Panc1 (cell line): ENCODE measurements around the gene GPR21. TPM values are rescaled to one million over a fixed set of nuclear protein-coding genes. Genes with fewer than 3 reads are reported as not detected.

ENCODE experiments used
- ATAC-seq: fragments of 200-7000 bp; cut with Tn5 transposase; 2 replicates; pipeline ENCODE4 v1.9.1; 2020; ENCODE audit warnings: mild to moderate bottlenecking, moderate library complexity
- BruUV-seq: library from RNA; stranded (reverse); fragments of 400-500 nt; replicated peaks from 2 replicates; lab custom pipeline; 2021; lab: Mats Ljungman, UMichigan
- CTCF ChIA-PET: fragments of 300-600 bp; sonication (Branson Sonifier 250); formaldehyde crosslinking; loops from one replicate; lab custom pipeline; 2022; ENCODE audit warnings: antibody characterized with exemption; lab: Charles Lee
- POLR2A ChIA-PET: fragments of 300-600 bp; sonication (Branson Sonifier 250); formaldehyde crosslinking; loops from one replicate; lab custom pipeline; 2022; ENCODE audit warnings: antibody characterized with exemption; lab: Charles Lee
- DNase-seq: peaks from one replicate; pipeline ENCODE4 v3.0.0-alpha.2; 2010; ENCODE audit warnings: low read depth, low spot score
- H3K27ac ChIP-seq: 2 replicates; pipeline ENCODE4 v1.5.1; 2011; ENCODE audit warnings: mild to moderate bottlenecking, low read length, inconsistent platforms
- H3K27me3 ChIP-seq: fragments of 200-500 bp; sonication (Bioruptor generic); 2 replicates; pipeline ENCODE4 v1.6.0; 2014; ENCODE audit warnings: low read length, inconsistent platforms; ENCODE audit not compliant: control insufficient read depth, insufficient read depth
- H3K36me3 ChIP-seq: fragments of 200-500 bp; sonication (Bioruptor generic); 2 replicates; pipeline ENCODE4 v1.5.1; 2014; ENCODE audit warnings: inconsistent platforms, mild to moderate bottlenecking, low read length, moderate library complexity; ENCODE audit not compliant: control insufficient read depth, insufficient read depth
- H3K4me1 ChIP-seq: 2 replicates; pipeline ENCODE4 v1.5.1; 2011; ENCODE audit warnings: inconsistent platforms, mild to moderate bottlenecking, low read length, moderate library complexity; ENCODE audit not compliant: control insufficient read depth, insufficient read depth
- H3K4me3 ChIP-seq, 2 experiments: 2 replicates each; pipeline ENCODE4 v1.5.1; 2011 to 2012; ENCODE audit warnings: low read depth in 2 of 2, low read length in 2 of 2, mild to moderate bottlenecking in 2 of 2, inconsistent platforms in 1 of 2, moderate library complexity in 1 of 2
- H3K9me3 ChIP-seq: fragments of 200-500 bp; sonication (Bioruptor generic); 2 replicates; pipeline ENCODE4 v1.5.1; 2014; ENCODE audit warnings: low read depth, mild to moderate bottlenecking, inconsistent platforms, low read length, moderate library complexity; ENCODE audit not compliant: control insufficient read depth, insufficient read depth
- CTCF ChIP-seq: fragments of 450-650 bp; IDR thresholded peaks from 2 replicates; pipeline ENCODE4 v1.5.1; 2017; ENCODE audit warnings: mild to moderate bottlenecking
- POLR2AphosphoS5 ChIP-seq: IDR thresholded peaks from 2 replicates; pipeline ENCODE4 v1.6.1; 2012; ENCODE audit warnings: mild to moderate bottlenecking, low read depth, low read length, moderate library complexity
- SIN3A ChIP-seq: IDR thresholded peaks from 2 replicates; pipeline ENCODE4 v1.6.1; 2012; ENCODE audit warnings: low read depth, mild to moderate bottlenecking, low read length, moderate library complexity, borderline replicate concordance; ENCODE audit not compliant: insufficient read depth
- TCF7L2 ChIP-seq: IDR thresholded peaks from 2 replicates; pipeline ENCODE4 v1.6.1; 2011; ENCODE audit warnings: mild to moderate bottlenecking, low read depth, low read length, inconsistent platforms
- in situ Hi-C: cut with HindIII; loops from 2 replicates; pipeline ENCODE4 v1.10.0; 2016; ENCODE audit warnings: low sequenced_read_pairs, low pct_unique_long_range_greater_than_20kb
- intact Hi-C: fragments of 100-400 bp; cut with micrococcal nuclease; formaldehyde crosslinking; loops from one replicate; pipeline ENCODE4 v1.10.0; 2022; ENCODE audit not compliant: unreplicated experiment
- total RNA-seq: library from RNA; stranded (reverse); gene quantifications from one replicate; pipeline ENCODE4 v1.2.1, GENCODE V29; 2021; ENCODE audit not compliant: unreplicated experiment
- TF ChIP-seq, protein P1 (sequence below), 2 experiments: IDR thresholded peaks; 2 replicates each; pipeline ENCODE4 v1.6.1; 2011 to 2012; ENCODE audit warnings: low read depth in 2 of 2, control low read depth in 1 of 2, low read length in 1 of 2, mild to moderate bottlenecking in 1 of 2, moderate library complexity in 1 of 2; ENCODE audit not compliant: insufficient read depth in 1 of 2

GPR21 gene
- total RNA-seq, 1 experiment from 2014 or later, result not detected

DNA sequence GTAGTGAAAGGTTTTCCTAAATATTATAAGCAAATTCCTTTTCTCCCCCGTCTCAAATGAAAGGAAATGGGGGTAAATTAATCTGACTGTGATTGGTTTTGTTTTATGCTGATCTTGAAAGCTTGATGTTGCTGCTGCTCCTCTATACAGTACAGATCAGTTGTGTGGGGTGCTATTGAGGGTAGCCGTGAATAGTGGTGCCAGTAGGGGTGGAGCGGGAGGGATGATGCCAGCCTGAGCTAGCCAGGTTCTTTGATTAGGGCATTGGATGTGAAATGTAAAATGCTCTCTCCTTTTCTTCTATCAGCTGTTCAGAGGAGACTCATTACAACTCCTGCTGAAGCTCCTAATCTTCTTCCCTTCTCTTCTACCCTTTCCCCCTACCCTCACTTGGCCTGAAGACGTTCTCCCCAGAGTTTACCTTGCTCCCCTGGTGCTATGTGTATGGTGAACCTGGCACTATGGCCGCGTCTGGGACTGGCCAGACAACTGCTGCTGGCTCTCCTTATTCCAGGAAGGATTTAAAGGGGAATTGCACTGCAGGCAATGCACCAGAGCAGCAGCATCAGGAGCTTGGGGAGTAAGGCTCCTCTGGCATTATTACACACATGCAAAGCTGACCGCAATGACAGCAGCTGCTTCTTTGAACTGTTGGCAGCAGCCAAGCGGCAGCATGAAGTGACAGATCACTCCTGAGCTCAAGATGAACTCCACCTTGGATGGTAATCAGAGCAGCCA lies 566 bp downstream of the GPR21 start:
- no TSS peak for BruUV-seq
- Histone ChIP-seq H3K4me3 (no peak overlapping the region), H3K9me3 (no peaks in the 10 kb centered on the region), H3K4me1 (no peaks in the 10 kb centered on the region), H3K27ac (no peak overlapping the region), H3K27me3 (no peaks in the 10 kb centered on the region), H3K36me3 (peaks cover 6% of the 10 kb centered on the region; the same call in 1 of the 2 replicates)
- POLR2A ChIA-PET, result no interaction called here
- in situ Hi-C loops, result no loop called here
- ATAC-seq (no peak), DNase-seq (no peak)
- CTCF ChIA-PET, result no interaction called here
- TF ChIP-seq, protein P1, sequence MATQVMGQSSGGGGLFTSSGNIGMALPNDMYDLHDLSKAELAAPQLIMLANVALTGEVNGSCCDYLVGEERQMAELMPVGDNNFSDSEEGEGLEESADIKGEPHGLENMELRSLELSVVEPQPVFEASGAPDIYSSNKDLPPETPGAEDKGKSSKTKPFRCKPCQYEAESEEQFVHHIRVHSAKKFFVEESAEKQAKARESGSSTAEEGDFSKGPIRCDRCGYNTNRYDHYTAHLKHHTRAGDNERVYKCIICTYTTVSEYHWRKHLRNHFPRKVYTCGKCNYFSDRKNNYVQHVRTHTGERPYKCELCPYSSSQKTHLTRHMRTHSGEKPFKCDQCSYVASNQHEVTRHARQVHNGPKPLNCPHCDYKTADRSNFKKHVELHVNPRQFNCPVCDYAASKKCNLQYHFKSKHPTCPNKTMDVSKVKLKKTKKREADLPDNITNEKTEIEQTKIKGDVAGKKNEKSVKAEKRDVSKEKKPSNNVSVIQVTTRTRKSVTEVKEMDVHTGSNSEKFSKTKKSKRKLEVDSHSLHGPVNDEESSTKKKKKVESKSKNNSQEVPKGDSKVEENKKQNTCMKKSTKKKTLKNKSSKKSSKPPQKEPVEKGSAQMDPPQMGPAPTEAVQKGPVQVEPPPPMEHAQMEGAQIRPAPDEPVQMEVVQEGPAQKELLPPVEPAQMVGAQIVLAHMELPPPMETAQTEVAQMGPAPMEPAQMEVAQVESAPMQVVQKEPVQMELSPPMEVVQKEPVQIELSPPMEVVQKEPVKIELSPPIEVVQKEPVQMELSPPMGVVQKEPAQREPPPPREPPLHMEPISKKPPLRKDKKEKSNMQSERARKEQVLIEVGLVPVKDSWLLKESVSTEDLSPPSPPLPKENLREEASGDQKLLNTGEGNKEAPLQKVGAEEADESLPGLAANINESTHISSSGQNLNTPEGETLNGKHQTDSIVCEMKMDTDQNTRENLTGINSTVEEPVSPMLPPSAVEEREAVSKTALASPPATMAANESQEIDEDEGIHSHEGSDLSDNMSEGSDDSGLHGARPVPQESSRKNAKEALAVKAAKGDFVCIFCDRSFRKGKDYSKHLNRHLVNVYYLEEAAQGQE (IDR thresholded peaks at IDR 0.05; ENCODE audit: insufficient read depth in 1 of 2, low read depth in 2 of 2, low read length in 1 of 2), result no peak
- TF ChIP-seq SIN3A, result no peak
- TF ChIP-seq TCF7L2, result no peak
- TF ChIP-seq POLR2AphosphoS5, result no peak
- no peak for TF ChIP-seq CTCF
- intact Hi-C loops, result no loop called here

DNA sequence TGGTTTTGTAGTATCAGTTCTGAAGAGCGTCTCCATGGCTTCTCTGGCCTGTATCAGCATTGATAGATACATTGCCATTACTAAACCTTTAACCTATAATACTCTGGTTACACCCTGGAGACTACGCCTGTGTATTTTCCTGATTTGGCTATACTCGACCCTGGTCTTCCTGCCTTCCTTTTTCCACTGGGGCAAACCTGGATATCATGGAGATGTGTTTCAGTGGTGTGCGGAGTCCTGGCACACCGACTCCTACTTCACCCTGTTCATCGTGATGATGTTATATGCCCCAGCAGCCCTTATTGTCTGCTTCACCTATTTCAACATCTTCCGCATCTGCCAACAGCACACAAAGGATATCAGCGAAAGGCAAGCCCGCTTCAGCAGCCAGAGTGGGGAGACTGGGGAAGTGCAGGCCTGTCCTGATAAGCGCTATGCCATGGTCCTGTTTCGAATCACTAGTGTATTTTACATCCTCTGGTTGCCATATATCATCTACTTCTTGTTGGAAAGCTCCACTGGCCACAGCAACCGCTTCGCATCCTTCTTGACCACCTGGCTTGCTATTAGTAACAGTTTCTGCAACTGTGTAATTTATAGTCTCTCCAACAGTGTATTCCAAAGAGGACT lies 1.5 kb downstream of the GPR21 start:
- in situ Hi-C loops, result no loop called here
- intact Hi-C loops, result no loop called here
- Histone ChIP-seq H3K27me3 (no peaks in the 10 kb centered on the region), H3K9me3 (no peaks in the 10 kb centered on the region), H3K27ac (no peak overlapping the region), H3K36me3 (peaks cover under 1% of the 10 kb centered on the region; the same call in 1 of the 2 replicates), H3K4me1 (no peaks in the 10 kb centered on the region), H3K4me3 (no peak overlapping the region)
- BruUV-seq, result no TSS peak
- TF ChIP-seq CTCF (no peak), POLR2AphosphoS5 (no peak), TCF7L2 (no peak), SIN3A (no peak)
- TF ChIP-seq, protein P1 (IDR thresholded peaks at IDR 0.05; ENCODE audit: insufficient read depth in 1 of 2, low read depth in 2 of 2, low read length in 1 of 2), result no peak
- DNase-seq, result no peak
- ATAC-seq, result no peak
- ChIA-PET CTCF (no interaction called here), POLR2A (no interaction called here)
